Medulla oblongata (tissue), 1 donor: Measurements from ENCODE around the gene CLCN2.

ENCODE experiments used
- DNase-seq: peaks from one replicate; pipeline ENCODE4 v3.0.0-alpha.2; 2015; ENCODE audit errors: extremely low spot score

The CLCN2 gene

DNA sequence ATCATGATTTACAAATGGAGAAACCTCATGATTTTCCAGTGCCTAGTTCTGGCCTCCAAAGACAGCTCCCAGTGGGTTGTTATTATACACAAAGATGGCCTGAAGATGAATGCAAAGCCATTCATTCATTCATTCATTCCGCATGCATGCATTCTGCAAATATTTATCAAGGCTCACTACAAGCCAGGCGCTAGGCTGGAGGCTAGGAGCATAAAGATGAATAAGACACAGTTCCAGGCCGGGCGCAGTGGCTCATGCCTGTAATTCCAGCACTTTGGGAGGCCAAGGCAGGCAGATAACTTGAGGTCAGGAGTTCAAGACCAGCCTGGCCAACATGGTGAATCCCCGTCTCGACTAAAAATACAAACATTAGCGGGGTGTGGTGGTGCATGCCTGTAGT, 64.8 kb downstream of the CLCN2 start:
- DNase-seq: no peak
